SK-N-SH treated with all-trans-retinoic acid at 6 μM for 48 hours (cell line): ENCODE data around the gene PAMR1.

Experiments
- ATAC-seq: fragments of 200-7000 bp; cut with Tn5 transposase; 3 replicates; pipeline ENCODE4 v1.9.1; 2020; ENCODE audit warnings: mild to moderate bottlenecking, moderate library complexity
- ARNTL ChIP-seq: fragments of 450-650 bp; formaldehyde crosslinking; IDR thresholded peaks from 2 replicates; pipeline ENCODE4 v1.5.0; 2020; ENCODE audit warnings: low read depth, mild to moderate bottlenecking, moderate library complexity, borderline replicate concordance
- BACH2 ChIP-seq: fragments of 250-450 bp; sonication (Bioruptor Pico); IDR thresholded peaks from 2 replicates; pipeline ENCODE4 v1.9.0; 2021; ENCODE audit warnings: mild to moderate bottlenecking, borderline replicate concordance
- CREB5 ChIP-seq: fragments of 250-450 bp; sonication (Bioruptor Pico); IDR thresholded peaks from 2 replicates; pipeline ENCODE4 v1.5.1; 2020; ENCODE audit warnings: low read depth, mild to moderate bottlenecking, moderate library complexity
- CSRNP3 ChIP-seq: fragments of 250-450 bp; sonication (Bioruptor Pico); IDR thresholded peaks from 2 replicates; pipeline ENCODE4 v1.5.1; 2021; ENCODE audit warnings: mild to moderate bottlenecking, moderate library complexity
- ESRRG ChIP-seq: fragments of 250-450 bp; sonication (Bioruptor Pico); IDR thresholded peaks from 2 replicates; pipeline ENCODE4 v1.6.1; 2021; ENCODE audit warnings: mild to moderate bottlenecking
- GLIS3 ChIP-seq: fragments of 250-450 bp; sonication (Bioruptor Pico); IDR thresholded peaks from 2 replicates; pipeline ENCODE4 v1.5.0; 2020; ENCODE audit warnings: mild to moderate bottlenecking, moderate library complexity
- ISL1 ChIP-seq: fragments of 250-450 bp; sonication (Bioruptor Pico); IDR thresholded peaks from 2 replicates; pipeline ENCODE4 v2.1.2; 2022; ENCODE audit warnings: mild to moderate bottlenecking, moderate library complexity
- OSR1 ChIP-seq: fragments of 250-450 bp; sonication (Bioruptor Pico); IDR thresholded peaks from 2 replicates; pipeline ENCODE4 v1.8.0; 2022; ENCODE audit warnings: moderate library complexity, mild to moderate bottlenecking, inconsistent platforms
- PATZ1 ChIP-seq: fragments of 250-450 bp; sonication (Bioruptor Pico); IDR thresholded peaks from 2 replicates; pipeline ENCODE4 v1.8.0; 2020; ENCODE audit warnings: mild to moderate bottlenecking, moderate library complexity, borderline replicate concordance
- RARB ChIP-seq: fragments of 250-450 bp; sonication (Bioruptor Pico); IDR thresholded peaks from 2 replicates; pipeline ENCODE4 v1.8.0; 2021; ENCODE audit warnings: mild to moderate bottlenecking, moderate library complexity
- SNAI2 ChIP-seq: fragments of 250-450 bp; sonication (Bioruptor Pico); IDR thresholded peaks from 2 replicates; pipeline ENCODE4 v1.5.0; 2020; ENCODE audit warnings: mild to moderate bottlenecking, moderate library complexity
- TCF4 ChIP-seq: fragments of 250-450 bp; sonication (Bioruptor Pico); IDR thresholded peaks from 2 replicates; pipeline ENCODE4 v1.8.0; 2021; ENCODE audit warnings: mild to moderate bottlenecking, moderate library complexity, borderline replicate concordance
- TSHZ2 ChIP-seq: fragments of 250-450 bp; sonication (Bioruptor Pico); IDR thresholded peaks from 2 replicates; pipeline ENCODE4 v1.5.0; 2020; ENCODE audit warnings: mild to moderate bottlenecking, moderate library complexity
- ZC3H10 ChIP-seq: fragments of 250-450 bp; sonication (Bioruptor Pico); IDR thresholded peaks from 2 replicates; pipeline ENCODE4 v1.5.1; 2021; ENCODE audit warnings: mild to moderate bottlenecking, moderate library complexity
- ZFP30 ChIP-seq: fragments of 450-650 bp; formaldehyde crosslinking; IDR thresholded peaks from 2 replicates; pipeline ENCODE4 v1.5.0; 2022; ENCODE audit warnings: mild to moderate bottlenecking, moderate library complexity
- ZNF70 ChIP-seq: fragments of 450-650 bp; formaldehyde crosslinking; IDR thresholded peaks from 2 replicates; pipeline ENCODE4 v1.5.0; 2020; ENCODE audit warnings: mild to moderate bottlenecking, moderate library complexity
- ZNF8 ChIP-seq: fragments of 450-650 bp; formaldehyde crosslinking; IDR thresholded peaks from 2 replicates; pipeline ENCODE4 v1.5.0; 2020; ENCODE audit warnings: mild to moderate bottlenecking, moderate library complexity

Gene PAMR1

GRCh38 chr11:35432464-35432863 is 93.0 kb downstream of the PAMR1 start (continued):
- TF ChIP-seq CREB5 (CRISPR knock-in tag) (no peak), TSHZ2 (CRISPR knock-in tag) (no peak)

GRCh38 chr11:35427071-35427470 is 98.3 kb downstream of the PAMR1 start:
- no peak for ATAC-seq

GRCh38 chr11:35426351-35426750 is 99.1 kb downstream of the PAMR1 start:
- ATAC-seq = no peak
- TF ChIP-seq ZC3H10 (no peak), TCF4 (CRISPR knock-in tag) (no peak), ZNF70 (CRISPR knock-in tag) (no peak), ESRRG (CRISPR knock-in tag) (no peak), TSHZ2 (CRISPR knock-in tag) (no peak), OSR1 (no peak), ISL1 (CRISPR knock-in tag) (no peak), ZFP30 (CRISPR knock-in tag) (no peak), RARB (CRISPR knock-in tag) (no peak), GLIS3 (CRISPR knock-in tag) (no peak)

More at GRCh38 chr11:35427071-35427470, 98.3 kb downstream of the PAMR1 start:
- TF ChIP-seq ARNTL (CRISPR knock-in tag) (no peak), GLIS3 (CRISPR knock-in tag) (no peak), SNAI2 (no peak), ZFP30 (CRISPR knock-in tag) (no peak), ZNF8 (CRISPR knock-in tag) (no peak), CSRNP3 (CRISPR knock-in tag) (no peak), BACH2 (CRISPR knock-in tag) (no peak), ZC3H10 (no peak), TSHZ2 (CRISPR knock-in tag) (no peak), OSR1 (no peak), TCF4 (CRISPR knock-in tag) (no peak), PATZ1 (CRISPR knock-in tag) (no peak), RARB (CRISPR knock-in tag) (no peak)
